NB4 (cell line): ENCODE measurements around the gene ARL13B.

Source experiments
- MYC ChIP-seq: IDR thresholded peaks from 2 replicates; pipeline ENCODE4 v1.6.1; 2011; ENCODE audit warnings: low read depth, low read length
- TF ChIP-seq, protein P1 (sequence below): IDR thresholded peaks from one replicate; pipeline ENCODE4 v1.5.1; 2012; ENCODE audit warnings: low read depth, low read length

DNA sequence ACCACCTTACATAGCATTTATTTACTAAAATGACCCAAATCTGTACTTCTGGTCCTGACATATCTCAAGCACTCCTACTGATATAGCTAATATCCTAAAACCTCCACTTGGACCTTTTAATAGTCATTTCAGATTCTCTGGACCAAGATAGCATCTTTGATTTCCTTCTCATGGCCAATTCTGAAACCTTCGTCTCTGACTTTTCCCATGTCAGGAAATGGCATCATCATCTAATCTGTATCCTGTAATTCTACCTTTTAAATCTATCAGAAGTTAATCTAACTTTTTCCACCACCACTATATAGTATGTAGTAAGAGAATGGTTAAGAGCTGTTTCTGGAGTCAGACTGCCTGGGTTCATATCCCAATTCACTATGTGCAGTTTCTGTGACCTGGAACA lies 32.2 kb downstream of the ARL13B start:
- TF ChIP-seq, protein P1, sequence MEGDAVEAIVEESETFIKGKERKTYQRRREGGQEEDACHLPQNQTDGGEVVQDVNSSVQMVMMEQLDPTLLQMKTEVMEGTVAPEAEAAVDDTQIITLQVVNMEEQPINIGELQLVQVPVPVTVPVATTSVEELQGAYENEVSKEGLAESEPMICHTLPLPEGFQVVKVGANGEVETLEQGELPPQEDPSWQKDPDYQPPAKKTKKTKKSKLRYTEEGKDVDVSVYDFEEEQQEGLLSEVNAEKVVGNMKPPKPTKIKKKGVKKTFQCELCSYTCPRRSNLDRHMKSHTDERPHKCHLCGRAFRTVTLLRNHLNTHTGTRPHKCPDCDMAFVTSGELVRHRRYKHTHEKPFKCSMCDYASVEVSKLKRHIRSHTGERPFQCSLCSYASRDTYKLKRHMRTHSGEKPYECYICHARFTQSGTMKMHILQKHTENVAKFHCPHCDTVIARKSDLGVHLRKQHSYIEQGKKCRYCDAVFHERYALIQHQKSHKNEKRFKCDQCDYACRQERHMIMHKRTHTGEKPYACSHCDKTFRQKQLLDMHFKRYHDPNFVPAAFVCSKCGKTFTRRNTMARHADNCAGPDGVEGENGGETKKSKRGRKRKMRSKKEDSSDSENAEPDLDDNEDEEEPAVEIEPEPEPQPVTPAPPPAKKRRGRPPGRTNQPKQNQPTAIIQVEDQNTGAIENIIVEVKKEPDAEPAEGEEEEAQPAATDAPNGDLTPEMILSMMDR, result no peak
- no peak for TF ChIP-seq MYC
